ENCODE results near the gene ISOC2.

GRCh38 chr19:55419624-55420236 is 41.7 kb downstream of the ISOC2 start:
- TF ChIP-seq, protein P1, sequence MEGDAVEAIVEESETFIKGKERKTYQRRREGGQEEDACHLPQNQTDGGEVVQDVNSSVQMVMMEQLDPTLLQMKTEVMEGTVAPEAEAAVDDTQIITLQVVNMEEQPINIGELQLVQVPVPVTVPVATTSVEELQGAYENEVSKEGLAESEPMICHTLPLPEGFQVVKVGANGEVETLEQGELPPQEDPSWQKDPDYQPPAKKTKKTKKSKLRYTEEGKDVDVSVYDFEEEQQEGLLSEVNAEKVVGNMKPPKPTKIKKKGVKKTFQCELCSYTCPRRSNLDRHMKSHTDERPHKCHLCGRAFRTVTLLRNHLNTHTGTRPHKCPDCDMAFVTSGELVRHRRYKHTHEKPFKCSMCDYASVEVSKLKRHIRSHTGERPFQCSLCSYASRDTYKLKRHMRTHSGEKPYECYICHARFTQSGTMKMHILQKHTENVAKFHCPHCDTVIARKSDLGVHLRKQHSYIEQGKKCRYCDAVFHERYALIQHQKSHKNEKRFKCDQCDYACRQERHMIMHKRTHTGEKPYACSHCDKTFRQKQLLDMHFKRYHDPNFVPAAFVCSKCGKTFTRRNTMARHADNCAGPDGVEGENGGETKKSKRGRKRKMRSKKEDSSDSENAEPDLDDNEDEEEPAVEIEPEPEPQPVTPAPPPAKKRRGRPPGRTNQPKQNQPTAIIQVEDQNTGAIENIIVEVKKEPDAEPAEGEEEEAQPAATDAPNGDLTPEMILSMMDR (IDR thresholded peaks at IDR 0.05; ENCODE audit: insufficient read depth, low read length, poor library complexity, severe bottlenecking) = no peak
- TF ChIP-seq EZH2phosphoT487 (conservative IDR thresholded peaks at IDR 0.05; ENCODE audit: low read length) = no peak

All from SU-DHL-6 (cell line).